ENCODE data around the gene ITIH4.

ITIH4 gene

DNA sequence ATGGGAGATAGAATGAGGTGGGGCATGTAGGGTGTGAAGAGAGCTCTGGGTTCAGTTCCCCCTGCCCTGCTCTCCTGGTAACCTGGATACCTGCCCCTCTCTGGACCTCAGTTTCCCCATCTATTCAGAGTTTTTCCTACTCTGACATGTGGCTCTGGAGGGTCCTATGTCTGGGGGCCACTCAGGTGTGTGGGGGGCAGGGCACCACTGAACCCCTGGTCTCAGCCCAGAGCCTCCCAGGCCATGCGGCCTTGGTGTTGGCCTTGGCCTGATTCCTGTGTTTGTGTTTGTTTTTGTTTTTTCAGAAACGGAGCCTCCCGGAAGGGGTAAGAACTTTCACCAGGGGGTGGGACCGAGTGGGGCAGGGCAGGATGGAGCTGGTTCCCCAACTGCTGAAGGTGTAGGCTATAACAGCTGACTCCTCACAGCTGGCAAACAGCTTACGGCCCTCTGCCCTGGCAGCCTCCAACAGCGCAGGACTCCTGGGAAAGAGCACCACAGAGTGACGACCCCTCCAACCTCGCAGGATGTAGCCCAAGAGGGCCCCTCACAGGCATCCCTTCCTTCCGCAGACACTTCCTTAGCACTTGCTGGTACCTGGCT is 35.1 kb downstream of the ITIH4 start:
- no peak for DNase-seq

GRCh38 chr3:52794612-52795099 is 35.8 kb downstream of the ITIH4 start, which contains the start of gene ITIH3:
Gene ITIH3 (plus strand): TSS chr3:52794796. CDS start chr3:52794804, 8 bp downstream.
- no peak for DNase-seq

DNA sequence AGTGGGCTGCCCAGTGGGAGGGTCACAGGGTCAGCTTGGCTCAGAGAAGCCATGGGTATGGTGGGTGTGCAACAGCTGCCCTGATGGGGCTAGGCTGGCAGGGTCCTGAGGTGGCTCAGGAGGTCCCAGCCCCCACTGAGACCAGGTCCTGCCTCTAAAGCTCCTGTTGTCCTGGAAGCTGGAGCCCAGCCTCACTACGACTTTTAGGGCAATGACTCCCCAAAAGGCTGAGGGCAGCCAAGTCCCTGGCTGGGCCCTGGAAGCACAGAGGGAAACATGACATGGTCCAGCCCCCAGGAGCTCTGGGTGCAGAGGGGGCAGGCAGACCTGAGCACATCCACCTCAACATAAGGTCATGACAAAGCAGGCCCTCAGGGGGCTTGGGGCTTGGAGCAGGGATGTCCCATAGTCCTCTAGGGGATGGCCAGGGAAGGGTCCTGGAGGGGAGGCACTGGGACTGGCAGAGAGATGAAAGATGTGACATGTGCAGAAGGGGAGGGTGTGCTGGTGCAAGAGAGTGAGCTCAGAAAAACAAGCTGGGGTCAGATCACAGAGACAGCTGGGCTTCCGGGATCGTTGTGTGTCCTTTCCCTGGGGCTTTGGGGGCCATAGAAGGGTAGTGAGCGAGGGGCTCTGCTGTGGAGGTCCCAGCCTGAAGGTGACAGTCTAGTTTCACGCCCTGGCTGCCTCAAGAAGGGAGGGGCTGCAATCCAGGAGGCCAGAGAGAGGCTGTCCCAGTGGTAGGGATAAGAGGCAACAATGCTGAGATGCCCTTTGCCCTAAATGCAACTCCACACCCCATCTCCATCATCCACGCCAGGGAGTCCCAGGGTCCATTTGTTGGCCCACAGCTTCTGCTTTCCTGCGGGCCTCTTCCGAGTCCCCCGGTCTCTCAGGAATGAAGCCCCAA is 36.5 kb downstream of the ITIH4 start:
- DNase-seq = no peak

GRCh38 chr3:52792961-52793695 is 37.3 kb downstream of the ITIH4 start:
- no peak for DNase-seq

GRCh38 chr3:52792413-52792812 is 38.1 kb downstream of the ITIH4 start:
- no peak for DNase-seq

DNA sequence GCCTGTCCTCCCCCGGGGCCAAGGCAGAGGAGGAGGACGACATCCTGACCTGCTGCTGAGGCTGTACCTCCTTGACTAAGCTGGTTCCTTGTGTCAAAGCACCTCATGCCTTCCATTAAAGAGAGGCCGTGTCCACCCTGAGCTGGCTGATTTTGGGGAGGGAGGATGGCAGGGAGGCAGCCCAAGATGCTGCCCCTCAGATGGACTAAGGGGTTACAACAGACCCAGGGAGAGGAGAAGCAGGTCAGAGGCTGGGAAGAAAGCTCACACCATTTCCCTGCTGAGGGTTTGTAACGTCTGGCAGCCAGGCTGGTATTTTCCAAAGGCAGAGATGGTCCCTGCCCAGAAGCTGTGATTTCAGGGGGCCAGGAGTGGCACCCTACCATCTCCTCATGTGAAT is 38.5 kb downstream of the ITIH4 start:
- DNase-seq = no peak

- DNase-seq = no peak
These were observed 39.1 kb downstream of the ITIH4 start for GRCh38 chr3:52791366-52791765.

- DNase-seq = no peak
These were observed 39.7 kb downstream of the ITIH4 start for GRCh38 chr3:52790741-52791140.

DNA sequence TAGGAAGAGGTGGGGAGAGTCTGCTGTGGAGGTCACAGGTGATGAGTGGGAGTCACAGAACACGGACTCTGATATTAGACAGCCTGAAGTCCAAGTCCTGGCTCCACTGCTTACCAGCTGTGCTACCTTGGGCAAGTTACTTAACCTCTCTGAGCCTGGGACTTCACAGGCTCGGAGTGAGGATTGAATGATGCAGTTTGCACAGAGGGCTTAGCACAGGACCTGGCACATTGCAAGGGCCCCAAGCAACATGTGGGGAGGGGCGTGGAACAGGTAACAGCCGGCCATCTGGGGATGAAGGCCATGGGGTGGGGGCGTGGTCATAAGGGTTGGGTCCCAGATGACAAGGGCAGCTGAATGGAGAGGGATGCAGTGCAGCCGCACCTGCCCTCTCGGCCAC is 40.1 kb downstream of the ITIH4 start:
- no peak for DNase-seq

DNA sequence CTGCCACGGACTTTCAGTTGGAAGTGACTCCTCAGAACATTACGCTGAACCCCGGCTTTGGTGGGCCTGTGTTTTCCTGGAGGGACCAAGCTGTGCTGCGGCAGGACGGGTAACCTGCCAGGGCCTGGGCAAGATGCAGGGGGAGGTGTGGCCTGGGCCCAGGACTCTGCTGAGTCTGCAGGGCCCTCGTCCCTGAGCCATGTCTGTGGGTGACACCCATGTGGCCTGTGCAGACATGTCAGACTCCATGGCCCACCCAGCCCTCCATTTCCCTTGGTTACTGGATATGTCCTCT is 40.8 kb downstream of the ITIH4 start:
- no peak for DNase-seq

DNA sequence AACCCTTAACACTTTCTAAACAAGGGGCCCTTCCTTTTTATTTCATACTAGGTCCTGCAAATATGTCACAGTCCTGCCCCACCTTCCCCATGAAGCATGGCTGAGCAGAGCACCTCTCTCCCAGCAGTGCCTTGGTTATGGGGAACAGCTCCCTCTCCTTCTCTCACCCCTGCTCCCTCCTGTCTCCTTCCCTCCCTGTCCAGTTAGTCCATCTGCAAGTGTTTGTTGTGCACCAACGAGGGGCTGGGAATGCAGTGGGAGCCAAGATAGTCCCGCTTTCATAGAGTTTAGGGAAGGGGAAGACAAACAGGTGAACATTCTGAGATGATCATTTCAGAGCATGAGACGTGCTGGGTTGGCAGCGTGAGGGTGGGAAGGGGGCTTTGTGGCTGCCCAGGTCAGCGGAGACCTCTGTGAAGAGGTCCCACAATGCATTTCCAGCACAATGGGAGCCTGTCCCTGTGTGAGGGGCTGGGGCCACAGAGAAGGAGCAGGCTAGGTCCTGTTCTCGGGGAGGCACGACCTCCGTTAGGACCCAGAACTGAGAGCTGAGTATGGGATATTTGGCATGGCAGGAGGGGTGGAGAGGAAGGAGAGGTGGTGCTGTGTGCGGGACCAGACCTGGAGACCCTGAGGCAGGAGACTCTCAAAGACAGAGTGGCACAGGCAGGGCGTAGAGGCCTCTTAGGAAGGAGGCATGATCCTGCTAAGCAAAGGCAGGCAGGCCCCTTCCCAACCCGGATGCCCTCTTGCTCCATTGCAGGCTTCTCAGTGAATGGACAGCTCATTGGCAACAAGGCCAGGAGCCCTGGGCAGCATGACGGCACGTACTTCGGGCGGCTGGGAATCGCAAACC is 41.4 kb downstream of the ITIH4 start:
- DNase-seq = no peak

- DNase-seq = no peak
These were observed 42.5 kb downstream of the ITIH4 start for GRCh38 chr3:52787672-52788625.

DNA sequence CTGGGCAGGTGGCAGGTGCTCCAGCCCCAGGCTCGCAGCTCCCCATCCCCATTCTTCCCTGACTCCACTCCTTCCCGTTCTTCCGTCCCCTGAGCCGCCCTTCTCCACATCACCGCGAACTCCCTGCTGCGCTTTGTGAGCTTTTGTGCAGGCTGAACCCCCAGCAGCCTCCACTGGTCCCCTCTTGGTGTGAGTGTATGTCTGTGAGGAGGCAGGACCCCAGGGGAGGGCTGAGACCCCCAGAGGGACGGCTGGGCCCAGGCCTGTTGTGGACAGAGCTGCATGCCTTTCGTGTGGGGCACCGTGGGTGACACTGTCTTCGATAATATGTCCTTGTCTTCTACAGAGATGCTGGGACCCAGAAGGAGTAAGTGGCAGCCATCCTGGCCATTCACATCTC is 43.2 kb downstream of the ITIH4 start:
- DNase-seq = no peak

- DNase-seq = no peak
These were observed 43.9 kb downstream of the ITIH4 start for GRCh38 chr3:52786330-52787215.

DNA sequence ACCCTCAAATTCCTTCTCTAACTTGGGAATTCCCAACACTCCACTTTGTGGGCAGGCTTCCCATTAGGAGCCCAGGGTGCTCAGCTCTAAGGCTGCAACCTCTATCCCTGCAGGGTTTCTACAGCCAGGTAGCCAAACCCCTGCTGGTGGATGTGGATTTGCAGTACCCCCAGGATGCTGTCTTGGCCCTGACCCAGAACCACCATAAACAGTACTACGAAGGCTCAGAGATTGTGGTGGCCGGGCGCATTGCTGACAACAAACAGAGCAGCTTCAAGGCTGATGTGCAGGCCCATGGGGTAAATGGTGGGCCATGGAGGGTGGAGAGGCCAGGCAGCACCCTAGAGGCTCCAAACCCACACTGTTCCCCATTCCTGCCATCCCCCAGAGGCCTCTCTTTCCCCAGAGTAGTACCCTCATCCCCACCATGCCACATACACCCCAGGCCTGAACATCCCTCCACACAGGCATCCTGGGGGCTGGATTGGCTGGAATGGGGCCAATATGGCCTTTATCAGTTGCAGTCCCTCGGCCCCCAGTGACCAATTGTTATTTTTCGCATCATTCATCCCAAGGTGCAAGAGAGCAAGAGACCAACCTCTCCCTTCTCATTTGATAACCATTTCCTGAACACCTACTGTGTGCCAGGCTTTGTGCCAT is 45.4 kb downstream of the ITIH4 start:
- DNase-seq = no peak

DNA sequence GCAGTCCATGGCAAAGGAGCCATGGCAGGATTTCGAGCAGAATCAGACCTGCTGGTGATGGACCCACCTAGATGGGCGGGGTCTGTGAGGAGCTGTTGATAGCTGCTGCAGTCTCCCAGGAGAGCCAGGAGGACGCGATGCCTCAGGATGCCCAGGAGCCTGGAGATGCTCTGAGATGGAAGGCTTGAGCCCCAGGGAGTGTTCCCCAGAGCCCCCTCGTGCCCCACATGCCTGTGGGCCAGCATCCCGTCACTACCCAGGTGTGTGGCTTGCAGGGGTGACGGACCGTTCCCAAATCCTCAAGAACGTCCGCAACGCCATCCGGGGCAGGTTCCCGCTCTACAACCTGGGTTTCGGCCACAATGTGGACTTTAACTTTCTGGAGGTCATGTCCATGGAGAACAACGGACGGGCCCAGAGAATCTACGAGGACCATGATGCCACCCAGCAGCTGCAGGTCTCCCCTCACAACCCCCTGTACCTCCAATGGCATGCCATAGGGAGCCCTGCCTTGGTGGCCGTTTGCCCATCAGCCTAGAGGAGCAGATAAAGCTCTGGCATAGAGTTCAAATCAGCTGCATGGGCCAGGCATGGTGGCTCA is 46.4 kb downstream of the ITIH4 start:
- DNase-seq = no peak

- DNase-seq = no peak
These were observed 47.3 kb downstream of the ITIH4 start for GRCh38 chr3:52783211-52783555.

DNA sequence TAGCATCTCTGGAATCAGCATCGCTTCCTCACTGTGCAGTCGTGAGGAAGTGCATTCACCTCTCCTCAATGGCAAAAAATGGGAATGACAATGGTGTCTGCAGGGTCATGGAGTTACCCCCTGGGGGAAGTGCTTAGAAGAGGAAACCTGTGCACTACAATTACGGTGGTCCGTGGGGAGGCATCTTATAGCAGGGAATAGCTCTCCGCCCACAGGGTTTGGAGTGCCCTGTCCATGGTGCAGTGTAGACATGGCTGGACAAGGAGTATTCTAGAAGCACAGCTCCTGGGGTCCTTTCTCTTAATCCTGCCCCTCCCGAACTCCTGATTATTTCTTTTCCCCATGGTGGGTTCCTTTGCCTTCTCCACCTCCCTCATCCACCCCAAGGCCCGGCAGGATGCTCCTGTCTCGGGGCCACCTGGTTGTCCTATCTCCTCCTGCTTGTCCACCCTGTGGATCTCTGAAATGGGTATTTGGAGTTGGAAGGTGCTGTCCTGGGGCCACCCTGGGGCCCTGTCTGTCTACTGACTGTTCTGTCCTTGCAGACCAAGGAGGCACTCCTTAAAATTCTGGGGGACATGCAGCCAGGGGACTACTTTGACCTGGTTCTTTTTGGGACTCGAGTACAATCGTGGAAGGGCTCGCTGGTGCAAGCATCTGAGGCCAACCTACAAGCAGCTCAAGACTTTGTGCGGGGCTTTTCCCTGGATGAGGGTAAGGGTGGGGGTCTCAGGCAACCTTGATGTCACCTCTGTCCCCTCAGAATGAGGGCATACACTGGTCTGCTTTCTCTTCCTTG is 47.9 kb downstream of the ITIH4 start:
- no peak for DNase-seq

DNA sequence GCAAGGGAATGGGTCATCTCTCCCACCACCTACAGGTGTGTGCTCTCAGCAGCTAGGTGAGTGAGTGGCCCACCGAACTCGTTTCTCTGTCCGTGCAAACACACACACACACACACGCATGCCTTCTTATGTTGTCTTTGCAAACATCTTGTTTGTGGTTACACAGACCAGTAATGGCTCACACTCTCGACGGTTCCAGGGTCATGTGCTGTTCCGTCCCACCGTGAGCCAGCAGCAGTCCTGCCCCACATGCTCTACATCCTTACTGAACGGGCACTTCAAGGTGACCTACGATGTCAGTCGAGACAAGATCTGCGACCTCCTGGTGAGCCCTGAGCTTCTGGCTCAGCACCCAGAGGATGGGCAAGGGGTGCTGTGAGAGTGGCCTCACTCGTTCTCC is 48.7 kb downstream of the ITIH4 start:
- no peak for DNase-seq

All from activated CD4-positive, alpha-beta T cell treated with anti-CD3 and anti-CD28 coated beads, Interleukin-2, Interleukin-6, amounts not matched to agents 100 ng/mL and 50 ng/mL, durations not matched to agents 16 hours and 8 hours (primary cell).